Measurements from ENCODE around the gene MYOD1. TPM values are rescaled to one million over a fixed set of nuclear protein-coding genes. Genes with fewer than 3 reads are reported as not detected.

The MYOD1 gene
- total RNA-seq, 4 donors from 2014 or later, result not detected

DNA sequence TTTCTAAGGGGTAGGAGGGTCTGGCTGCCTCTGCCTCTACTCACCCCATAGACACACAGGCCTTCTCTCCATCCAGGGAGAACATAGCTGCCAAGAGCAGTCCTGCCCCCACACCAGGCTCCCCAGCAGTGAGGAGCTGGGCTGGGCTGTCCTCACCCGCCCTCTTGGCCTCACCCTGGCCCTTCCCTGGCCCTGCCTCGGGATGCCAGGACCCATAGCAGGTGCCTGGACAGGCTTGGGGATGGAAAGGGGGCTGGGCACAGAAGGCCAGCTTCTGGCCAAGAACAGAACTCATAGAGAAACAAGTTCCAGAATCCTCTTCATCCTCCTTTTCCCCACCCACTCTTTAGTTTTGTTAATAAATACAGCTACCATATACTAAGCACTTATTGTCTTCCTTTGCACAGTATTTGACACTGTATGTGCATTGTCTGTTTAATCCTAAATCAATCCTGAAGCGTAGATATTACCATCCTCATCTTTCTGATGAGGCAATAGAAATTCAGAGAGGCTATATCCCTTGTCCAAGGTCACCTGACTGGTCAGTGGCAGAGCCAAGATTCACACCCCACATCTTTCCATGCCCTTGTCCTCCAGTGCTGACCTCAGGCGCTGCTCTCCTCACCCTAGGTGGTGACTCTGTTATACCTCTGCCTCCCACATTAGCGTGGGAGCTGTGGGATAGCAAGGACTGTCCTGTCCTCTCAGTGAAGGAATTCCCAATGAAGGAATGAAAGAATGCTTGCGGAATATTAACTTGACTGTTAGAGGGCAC lies 22.0 kb upstream of the MYOD1 start:
- no peak for DNase-seq (ENCODE audit: low spot score in 2 of 2)
- 64% methylated on average over 6 of the region's 6 CpGs for WGBS
- H3K27me3 ChIP-seq, result peaks cover 40% of the 10 kb centered on the region
- H3K27ac ChIP-seq, result no peak overlapping the region
- H3K4me3 ChIP-seq, result no peak overlapping the region
- peaks cover 11% of the 10 kb centered on the region for H3K4me1 ChIP-seq
- H3K36me3 ChIP-seq, result no peaks in the 10 kb centered on the region
- TF ChIP-seq CTCF (IDR thresholded peaks at IDR 0.05) (no peak), POLR2A (IDR thresholded peaks at IDR 0.05) (no peak)
- no peaks in the 10 kb centered on the region for H3K9me3 ChIP-seq

GRCh38 chr11:17699147-17700114 lies 19.9 kb upstream of the MYOD1 start:
- WGBS, result 92% methylated on average over 1 of the region's 5 CpGs
- Histone ChIP-seq H3K27me3 (peaks cover 28% of the 10 kb centered on the region), H3K4me3 (no peak overlapping the region), H3K27ac (no peak overlapping the region), H3K4me1 (peaks cover 11% of the 10 kb centered on the region), H3K9me3 (no peaks in the 10 kb centered on the region), H3K36me3 (no peaks in the 10 kb centered on the region)
- TF ChIP-seq POLR2AphosphoS5 (IDR thresholded peaks at IDR 0.05), result no peak
- no peak for DNase-seq (ENCODE audit: low spot score in 2 of 2)

DNA sequence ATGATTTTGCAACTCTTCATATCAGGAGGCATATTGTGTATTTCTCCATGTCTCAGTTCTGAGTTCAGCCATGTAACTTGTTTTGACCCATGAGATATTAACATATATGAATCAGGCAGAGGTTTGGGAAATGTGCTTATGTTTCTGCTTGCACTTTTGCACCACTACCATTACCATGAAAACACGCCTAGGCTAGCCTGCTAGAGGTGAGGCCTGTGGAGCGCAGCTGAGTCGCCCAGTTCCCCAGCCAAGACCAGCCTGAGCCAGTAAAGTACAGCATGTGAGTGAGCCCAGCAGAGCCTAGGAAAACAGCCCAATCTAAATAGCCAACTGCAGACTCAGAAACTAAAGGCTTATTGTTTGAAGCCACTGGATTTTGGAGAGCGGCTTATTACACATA lies 18.4 kb upstream of the MYOD1 start:
- H3K27ac ChIP-seq, result no peak overlapping the region
- H3K9me3 ChIP-seq, result no peaks in the 10 kb centered on the region
- TF ChIP-seq EP300 (IDR thresholded peaks at IDR 0.05), result no peak
- no peak for TF ChIP-seq POLR2A (IDR thresholded peaks at IDR 0.05)
- TF ChIP-seq POLR2AphosphoS5 (IDR thresholded peaks at IDR 0.05), result no peak
- H3K36me3 ChIP-seq, result no peaks in the 10 kb centered on the region
- DNase-seq (ENCODE audit: low spot score in 2 of 2), result no peak
- WGBS, result 66% methylated on average over 4 of the region's 4 CpGs
- H3K27me3 ChIP-seq, result peaks cover 12% of the 10 kb centered on the region
- no peak overlapping the region for H3K4me3 ChIP-seq
- H3K4me1 ChIP-seq, result peaks cover 11% of the 10 kb centered on the region

GRCh38 chr11:17702876-17703275 lies 16.5 kb upstream of the MYOD1 start:
- Histone ChIP-seq H3K4me1 (peaks cover 11% of the 10 kb centered on the region), H3K9me3 (no peaks in the 10 kb centered on the region), H3K27me3 (no peaks in the 10 kb centered on the region), H3K36me3 (no peaks in the 10 kb centered on the region), H3K27ac (no peak overlapping the region), H3K4me3 (no peak overlapping the region)
- no peak for TF ChIP-seq CTCF (IDR thresholded peaks at IDR 0.05)
- DNase-seq (ENCODE audit: low spot score in 2 of 2), result no peak
- 80% methylated on average over 5 of the region's 5 CpGs for WGBS

GRCh38 chr11:17703951-17704350 lies 15.4 kb upstream of the MYOD1 start:
- Histone ChIP-seq H3K27ac (no peak overlapping the region), H3K4me3 (no peak overlapping the region), H3K27me3 (peaks cover under 1% of the 10 kb centered on the region), H3K36me3 (no peaks in the 10 kb centered on the region), H3K9me3 (no peaks in the 10 kb centered on the region), H3K4me1 (peaks cover 11% of the 10 kb centered on the region)
- 92% methylated on average over 2 of the region's 2 CpGs for WGBS
- no peak for TF ChIP-seq POLR2A (IDR thresholded peaks at IDR 0.05)
- TF ChIP-seq EP300 (IDR thresholded peaks at IDR 0.05), result no peak
- no peak for TF ChIP-seq CTCF (IDR thresholded peaks at IDR 0.05)
- no peak for TF ChIP-seq POLR2AphosphoS5 (IDR thresholded peaks at IDR 0.05)
- no peak for DNase-seq (ENCODE audit: low spot score in 2 of 2)

DNA sequence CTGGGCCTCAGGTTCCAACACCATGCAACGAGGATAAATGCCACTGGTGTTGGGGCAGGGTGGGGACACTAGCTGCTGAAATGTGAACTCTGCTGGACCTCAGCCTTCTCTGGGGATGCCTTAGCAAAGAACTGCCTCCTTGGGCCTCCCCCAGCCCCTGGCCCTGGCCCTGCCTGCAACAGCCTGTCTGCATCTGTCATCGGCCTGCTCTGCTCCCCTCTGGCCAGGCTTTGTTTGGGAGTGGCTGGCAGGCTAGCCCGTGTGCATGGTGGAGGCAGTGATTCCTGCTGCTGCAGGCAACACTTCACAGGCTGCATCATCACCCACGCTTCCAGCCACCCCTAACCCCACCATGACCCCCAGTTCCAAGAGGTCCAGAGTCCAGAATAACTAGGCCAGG lies 11.5 kb upstream of the MYOD1 start:
- Histone ChIP-seq H3K4me1 (no peaks in the 10 kb centered on the region), H3K27ac (no peak overlapping the region), H3K4me3 (no peak overlapping the region), H3K9me3 (no peaks in the 10 kb centered on the region), H3K36me3 (no peaks in the 10 kb centered on the region), H3K27me3 (peaks cover 23% of the 10 kb centered on the region)
- WGBS, result 62% methylated on average over 3 of the region's 4 CpGs
- no peak for DNase-seq (ENCODE audit: low spot score in 2 of 2)
- TF ChIP-seq POLR2A (IDR thresholded peaks at IDR 0.05) (no peak), CTCF (IDR thresholded peaks at IDR 0.05) (no peak), EP300 (IDR thresholded peaks at IDR 0.05) (no peak), POLR2AphosphoS5 (IDR thresholded peaks at IDR 0.05) (no peak)
